ENCODE data around the gene PTGDR.
A peak's percentile ranks its signal among the peaks of the same experiment; 100 is the strongest.

GRCh38 chr14:52313903-52314594 lies 46.6 kb downstream of the PTGDR start, which contains the start of gene PTGER2:
- TF ChIP-seq, protein P1, sequence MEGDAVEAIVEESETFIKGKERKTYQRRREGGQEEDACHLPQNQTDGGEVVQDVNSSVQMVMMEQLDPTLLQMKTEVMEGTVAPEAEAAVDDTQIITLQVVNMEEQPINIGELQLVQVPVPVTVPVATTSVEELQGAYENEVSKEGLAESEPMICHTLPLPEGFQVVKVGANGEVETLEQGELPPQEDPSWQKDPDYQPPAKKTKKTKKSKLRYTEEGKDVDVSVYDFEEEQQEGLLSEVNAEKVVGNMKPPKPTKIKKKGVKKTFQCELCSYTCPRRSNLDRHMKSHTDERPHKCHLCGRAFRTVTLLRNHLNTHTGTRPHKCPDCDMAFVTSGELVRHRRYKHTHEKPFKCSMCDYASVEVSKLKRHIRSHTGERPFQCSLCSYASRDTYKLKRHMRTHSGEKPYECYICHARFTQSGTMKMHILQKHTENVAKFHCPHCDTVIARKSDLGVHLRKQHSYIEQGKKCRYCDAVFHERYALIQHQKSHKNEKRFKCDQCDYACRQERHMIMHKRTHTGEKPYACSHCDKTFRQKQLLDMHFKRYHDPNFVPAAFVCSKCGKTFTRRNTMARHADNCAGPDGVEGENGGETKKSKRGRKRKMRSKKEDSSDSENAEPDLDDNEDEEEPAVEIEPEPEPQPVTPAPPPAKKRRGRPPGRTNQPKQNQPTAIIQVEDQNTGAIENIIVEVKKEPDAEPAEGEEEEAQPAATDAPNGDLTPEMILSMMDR (IDR thresholded peaks at IDR 0.05; ENCODE audit: insufficient read depth, low read depth, low read length), result no peak
- TF ChIP-seq EZH2 (IDR thresholded peaks at IDR 0.05; ENCODE audit: insufficient read depth, low read length), result peak; percentile 3
